Mucosa of descending colon (tissue), 3 donors: ENCODE data around the gene ATG9B. TPM values are rescaled to one million over a fixed set of nuclear protein-coding genes. Genes with fewer than 3 reads are reported as not detected.

ENCODE experiments used
- ATAC-seq: fragments of 200-7000 bp; cut with Tn5 transposase; one replicate; pipeline ENCODE4 v1.9.1; 2020; ENCODE audit warnings: mild to moderate bottlenecking, moderate library complexity
- DNase-seq, 3 donors: peaks; one replicate each; pipeline ENCODE4 v3.0.0-alpha.2; 2020
- H3K36me3 ChIP-seq: fragments of 200-600 bp; one replicate; pipeline ENCODE4 v1.8.0; 2021; ENCODE audit warnings: low read depth, mild to moderate bottlenecking
- H3K4me1 ChIP-seq: fragments of 200-600 bp; one replicate; pipeline ENCODE4 v1.8.0; 2021; ENCODE audit warnings: low read depth, mild to moderate bottlenecking
- H3K4me3 ChIP-seq: fragments of 200-600 bp; one replicate; pipeline ENCODE4 v1.8.0; 2021; ENCODE audit warnings: mild to moderate bottlenecking
- H3K9me3 ChIP-seq: fragments of 200-600 bp; one replicate; pipeline ENCODE4 v1.8.0; 2021; ENCODE audit warnings: mild to moderate bottlenecking
- intact Hi-C, 2 donors: fragments of 100-400 bp; cut with DNase I in 1 of 2; cut with micrococcal nuclease in 1 of 2; formaldehyde crosslinking; loops; one replicate each; pipeline versions ENCODE4 v1.11.0 to v1.11.1; 2022; cut with DNase I, micrococcal nuclease
- total RNA-seq, 3 donors: library from RNA; stranded (reverse); fragmentation: NEBNext Ultra II Directional in 2 of 3; extraction: Animal tissue kit (Norgen Biotek cat#: 25700) in 2 of 3; gene quantifications; one replicate each; pipeline versions ENCODE4 v1.2.1 to v1.2.4, GENCODE V29; 2021 to 2023
- TF ChIP-seq, protein P1 (sequence below): fragments of 200-600 bp; IDR thresholded peaks from one replicate; pipeline ENCODE4 v1.8.0; 2022; ENCODE audit warnings: antibody characterized with exemption, mild to moderate bottlenecking
- donor health status: DM: no; HTN: no; CAD: no; lungs with moderate emphysema.
- donor health status: DM: no; HTN: no; CAD: no.
- donor health status: DM: no; HTN: yes; CAD: no.

ATG9B gene
- total RNA-seq, 3 donors from 2014 or later, result 0.09 to 0.90 (median 0.89) TPM

DNA sequence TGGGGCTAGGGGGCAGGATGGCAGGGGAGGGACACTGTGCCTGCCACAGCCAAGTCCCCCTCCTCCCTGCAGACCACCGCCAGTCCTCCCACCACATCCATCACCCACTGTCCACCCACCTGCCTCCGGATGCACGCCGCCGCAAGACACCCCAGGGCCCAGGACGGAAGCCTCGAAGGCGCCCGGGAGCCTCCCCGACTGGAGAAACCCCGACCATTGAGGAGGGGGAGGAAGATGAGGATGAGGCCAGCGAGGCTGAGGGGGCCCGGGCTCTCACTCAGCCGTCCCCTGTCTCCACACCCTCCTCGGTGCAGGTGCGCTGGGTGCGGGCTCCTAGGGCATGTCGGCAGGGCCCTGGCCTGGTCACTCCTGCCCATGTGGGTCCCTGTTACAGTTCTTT lies 40.2 kb upstream of the ATG9B start:
- Histone ChIP-seq H3K4me3 (no peak overlapping the region), H3K9me3 (no peaks in the 10 kb centered on the region), H3K4me1 (peaks cover 22% of the 10 kb centered on the region), H3K36me3 (peaks cover 5% of the 10 kb centered on the region)
- intact Hi-C loops, result no loop called here
- ATAC-seq (no peak), DNase-seq (no peak)
- TF ChIP-seq, protein P1, sequence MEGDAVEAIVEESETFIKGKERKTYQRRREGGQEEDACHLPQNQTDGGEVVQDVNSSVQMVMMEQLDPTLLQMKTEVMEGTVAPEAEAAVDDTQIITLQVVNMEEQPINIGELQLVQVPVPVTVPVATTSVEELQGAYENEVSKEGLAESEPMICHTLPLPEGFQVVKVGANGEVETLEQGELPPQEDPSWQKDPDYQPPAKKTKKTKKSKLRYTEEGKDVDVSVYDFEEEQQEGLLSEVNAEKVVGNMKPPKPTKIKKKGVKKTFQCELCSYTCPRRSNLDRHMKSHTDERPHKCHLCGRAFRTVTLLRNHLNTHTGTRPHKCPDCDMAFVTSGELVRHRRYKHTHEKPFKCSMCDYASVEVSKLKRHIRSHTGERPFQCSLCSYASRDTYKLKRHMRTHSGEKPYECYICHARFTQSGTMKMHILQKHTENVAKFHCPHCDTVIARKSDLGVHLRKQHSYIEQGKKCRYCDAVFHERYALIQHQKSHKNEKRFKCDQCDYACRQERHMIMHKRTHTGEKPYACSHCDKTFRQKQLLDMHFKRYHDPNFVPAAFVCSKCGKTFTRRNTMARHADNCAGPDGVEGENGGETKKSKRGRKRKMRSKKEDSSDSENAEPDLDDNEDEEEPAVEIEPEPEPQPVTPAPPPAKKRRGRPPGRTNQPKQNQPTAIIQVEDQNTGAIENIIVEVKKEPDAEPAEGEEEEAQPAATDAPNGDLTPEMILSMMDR, result no peak

DNA sequence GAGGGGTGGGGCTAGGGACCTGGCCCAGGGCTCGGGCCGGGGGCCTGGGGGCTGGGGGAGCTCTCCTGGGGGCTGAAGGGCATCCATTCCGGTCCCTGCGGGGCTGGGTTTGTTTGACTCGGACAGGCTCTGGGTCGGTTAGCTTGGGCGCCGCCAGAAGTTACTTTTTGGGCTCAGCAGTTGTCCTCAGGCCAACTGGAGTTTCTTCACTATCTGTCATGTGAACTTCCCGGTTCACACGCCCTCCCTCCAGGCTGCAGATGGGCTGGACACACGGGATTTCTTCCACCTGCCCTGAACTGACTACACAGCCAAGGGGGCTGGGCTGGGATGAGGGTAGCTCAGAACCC lies 38.9 kb upstream of the ATG9B start:
- H3K4me3 ChIP-seq, result no peak overlapping the region
- ATAC-seq (peak; percentile 0), DNase-seq (peak in 1 of 3 donors; percentile 38)
- TF ChIP-seq, protein P1, result no peak
- H3K36me3 ChIP-seq, result peaks cover 5% of the 10 kb centered on the region
- intact Hi-C loops, result no loop called here
- H3K9me3 ChIP-seq, result no peaks in the 10 kb centered on the region
- H3K4me1 ChIP-seq, result peaks cover 29% of the 10 kb centered on the region

DNA sequence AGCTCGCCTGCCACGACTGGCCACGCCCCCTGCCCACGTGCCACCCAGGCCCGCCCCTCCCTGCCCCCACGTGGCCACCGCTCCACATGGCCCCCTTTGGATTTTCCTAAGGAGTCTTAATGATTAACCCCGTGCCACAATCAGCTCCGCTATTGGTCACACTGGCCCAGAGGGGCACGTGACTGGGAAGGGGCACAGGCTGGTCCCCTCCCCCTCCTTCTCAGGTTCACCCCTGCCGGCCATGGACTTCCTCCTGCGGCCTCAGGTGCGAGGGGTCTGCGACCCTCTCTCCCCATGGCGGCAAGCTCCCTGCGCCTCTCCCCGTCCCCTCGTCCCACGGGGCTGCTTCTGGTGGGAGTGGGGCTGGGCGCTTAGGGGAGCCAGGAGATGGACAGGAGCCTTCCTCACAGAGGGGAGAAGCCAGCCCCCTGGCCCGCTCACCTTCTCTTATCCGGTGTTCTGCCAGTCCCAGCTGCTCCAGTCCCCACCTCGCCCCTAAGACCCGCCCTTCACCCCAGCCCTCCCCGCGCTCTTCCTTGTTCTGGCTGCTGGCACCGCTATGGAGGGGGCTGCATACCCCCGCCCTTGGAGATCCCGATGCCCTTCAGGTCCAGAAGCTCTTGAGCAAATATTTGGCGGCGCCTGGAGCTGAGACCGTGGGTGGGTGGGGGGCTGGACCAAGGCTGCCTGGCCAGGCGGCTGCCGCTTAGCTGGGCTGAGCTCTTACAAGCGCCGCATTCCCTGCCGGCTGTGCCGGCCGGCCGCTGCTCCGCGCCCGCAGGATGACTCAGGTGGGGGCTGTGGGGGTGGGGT lies 38.3 kb upstream of the ATG9B start:
- no peaks in the 10 kb centered on the region for H3K36me3 ChIP-seq
- TF ChIP-seq, protein P1, result no peak
- DNase-seq, result peak; percentile 85 to 91 (median 90)
- peaks cover 29% of the 10 kb centered on the region for H3K4me1 ChIP-seq
- ATAC-seq, result peak; percentile 61
- no peak overlapping the region for H3K4me3 ChIP-seq
- no peaks in the 10 kb centered on the region for H3K9me3 ChIP-seq
- intact Hi-C loops, result no loop called here

DNA sequence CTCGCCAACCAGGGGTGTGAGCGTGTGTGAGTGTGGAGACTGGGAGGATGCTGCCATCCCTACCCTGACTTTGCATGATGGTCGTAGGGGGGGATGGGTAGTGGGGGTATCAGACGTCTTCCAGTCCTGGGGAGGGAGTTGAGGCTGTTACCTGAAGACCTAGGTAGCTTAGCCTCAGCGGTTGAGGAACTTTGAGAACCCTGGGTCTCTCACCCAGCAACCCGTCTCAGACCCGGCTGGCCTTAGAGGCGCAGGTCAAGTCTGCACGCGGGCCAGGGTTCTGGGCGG lies 37.8 kb upstream of the ATG9B start:
- no peak for ATAC-seq
- TF ChIP-seq, protein P1, result no peak
- no peaks in the 10 kb centered on the region for H3K9me3 ChIP-seq
- no peak for DNase-seq
- intact Hi-C loops, result no loop called here
- no peaks in the 10 kb centered on the region for H3K36me3 ChIP-seq
- H3K4me1 ChIP-seq, result peaks cover 32% of the 10 kb centered on the region
- no peak overlapping the region for H3K4me3 ChIP-seq

DNA sequence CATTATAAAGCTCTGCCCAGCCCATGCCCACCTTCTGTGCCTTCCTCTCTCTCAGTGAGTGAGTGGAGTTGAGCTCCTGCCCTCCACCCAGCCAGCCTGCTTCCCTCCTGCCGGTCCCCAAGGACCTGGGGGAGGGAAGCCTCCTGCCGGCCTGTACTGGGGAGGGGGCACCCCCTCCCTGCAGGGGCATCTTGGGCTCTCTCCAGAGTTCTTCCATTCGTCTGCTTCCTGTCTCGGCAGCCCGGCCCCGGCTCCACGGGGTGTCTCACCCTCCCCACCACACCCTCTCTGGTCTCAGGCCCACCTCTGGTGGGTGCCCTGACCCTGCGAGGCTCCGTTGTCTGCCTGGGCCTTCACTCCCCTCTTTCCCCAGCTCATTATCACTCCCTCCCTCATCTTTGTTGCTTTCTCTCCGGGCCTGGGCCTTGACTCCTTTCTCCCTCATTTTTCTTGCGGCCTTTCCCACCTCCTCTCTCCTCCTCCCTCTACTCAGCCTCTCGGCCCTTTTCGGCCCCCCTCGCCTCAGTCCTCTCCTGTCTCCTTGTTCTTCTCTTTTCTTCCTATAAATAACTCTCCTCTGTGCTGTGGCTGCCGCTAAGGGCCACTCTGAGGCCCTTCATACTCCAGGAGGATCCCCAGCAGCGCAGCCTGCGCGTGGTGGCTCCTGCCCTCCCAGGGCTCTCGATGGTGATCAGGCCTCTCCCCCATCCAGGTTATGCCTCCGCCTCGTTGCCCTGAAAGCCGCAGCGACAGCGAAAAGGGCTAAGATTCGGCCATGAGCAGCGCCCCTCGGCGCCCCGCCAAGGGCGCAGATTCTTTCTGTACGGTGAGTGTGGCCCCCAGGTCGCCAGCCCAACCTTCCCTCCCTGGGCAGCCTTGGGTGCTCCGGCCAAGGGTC lies 37.2 kb upstream of the ATG9B start:
- H3K9me3 ChIP-seq, result no peaks in the 10 kb centered on the region
- no peaks in the 10 kb centered on the region for H3K36me3 ChIP-seq
- H3K4me3 ChIP-seq, result no peak overlapping the region
- intact Hi-C loops, result no loop called here
- ATAC-seq (no peak), DNase-seq (no peak)
- TF ChIP-seq, protein P1, result no peak
- peaks cover 36% of the 10 kb centered on the region for H3K4me1 ChIP-seq
